ENCODE measurements around the gene SLC25A47. TPM values are rescaled to one million over a fixed set of nuclear protein-coding genes. Genes with fewer than 3 reads are reported as not detected.
A peak's percentile ranks its signal among the peaks of the same experiment; 100 is the strongest.

Gene SLC25A47
- total RNA-seq, 2 donors from 2014 or later: not detected

- Histone ChIP-seq H3K4me1 (ENCODE audit: control insufficient read depth in 1 of 2, low read depth in 2 of 2) (peaks cover 12 to 28% of the 10 kb centered on the region in 2 donors), H3K27ac (peak within 1 kb of the TSS; percentile 88 to 97), H3K36me3 (no peaks in the 10 kb centered on the region), H3K4me3 (peak within 1 kb of the TSS; percentile 85), H3K9me3 (no peaks in the 10 kb centered on the region), H3K27me3 (replicated peaks; ENCODE audit: insufficient read depth) (no peaks in the 10 kb centered on the region)
- DNase-seq (ENCODE audit: low spot score) (peak; percentile 83), ATAC-seq (ENCODE audit: insufficient number of reproducible peaks, low FRiP score, low read depth) (peak; percentile 92)
- TF ChIP-seq, protein P1, sequence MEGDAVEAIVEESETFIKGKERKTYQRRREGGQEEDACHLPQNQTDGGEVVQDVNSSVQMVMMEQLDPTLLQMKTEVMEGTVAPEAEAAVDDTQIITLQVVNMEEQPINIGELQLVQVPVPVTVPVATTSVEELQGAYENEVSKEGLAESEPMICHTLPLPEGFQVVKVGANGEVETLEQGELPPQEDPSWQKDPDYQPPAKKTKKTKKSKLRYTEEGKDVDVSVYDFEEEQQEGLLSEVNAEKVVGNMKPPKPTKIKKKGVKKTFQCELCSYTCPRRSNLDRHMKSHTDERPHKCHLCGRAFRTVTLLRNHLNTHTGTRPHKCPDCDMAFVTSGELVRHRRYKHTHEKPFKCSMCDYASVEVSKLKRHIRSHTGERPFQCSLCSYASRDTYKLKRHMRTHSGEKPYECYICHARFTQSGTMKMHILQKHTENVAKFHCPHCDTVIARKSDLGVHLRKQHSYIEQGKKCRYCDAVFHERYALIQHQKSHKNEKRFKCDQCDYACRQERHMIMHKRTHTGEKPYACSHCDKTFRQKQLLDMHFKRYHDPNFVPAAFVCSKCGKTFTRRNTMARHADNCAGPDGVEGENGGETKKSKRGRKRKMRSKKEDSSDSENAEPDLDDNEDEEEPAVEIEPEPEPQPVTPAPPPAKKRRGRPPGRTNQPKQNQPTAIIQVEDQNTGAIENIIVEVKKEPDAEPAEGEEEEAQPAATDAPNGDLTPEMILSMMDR (IDR thresholded peaks at IDR 0.05): no peak
Measured at GRCh38 chr14:100375963-100376735, 53.0 kb downstream of the SLC25A47 start, which contains the start of gene WDR25. TSS of gene WDR25 (plus strand) at chr14:100376485.

DNA sequence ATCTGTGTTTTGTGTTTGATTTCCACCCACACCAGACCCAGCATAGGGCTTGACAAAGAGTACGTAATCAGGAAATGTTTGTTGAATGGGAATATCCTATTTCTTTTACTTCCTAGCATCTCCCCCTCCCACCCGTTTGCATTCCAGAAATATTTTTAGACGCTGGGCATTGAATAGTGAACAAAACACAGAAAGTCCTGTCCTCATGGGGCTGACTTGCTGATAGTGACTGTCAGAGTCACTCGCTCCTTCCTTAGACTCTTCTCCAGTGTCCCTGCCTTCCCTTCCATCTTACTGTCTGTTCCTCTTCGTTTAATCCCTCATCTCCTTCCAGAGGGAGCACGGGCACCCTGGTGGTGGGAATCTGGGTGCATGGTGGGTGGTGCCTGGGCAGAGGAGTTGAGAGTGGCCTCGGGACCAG, 53.6 kb downstream of the SLC25A47 start:
- peak overlapping the region; percentile 85 for H3K4me3 ChIP-seq
- H3K36me3 ChIP-seq: peaks cover 6% of the 10 kb centered on the region
- H3K4me1 ChIP-seq (ENCODE audit: control insufficient read depth in 1 of 2, low read depth in 2 of 2): peaks cover 12 to 28% of the 10 kb centered on the region in 2 donors
- H3K27ac ChIP-seq: peak overlapping the region; percentile 88 to 97
- no peak for ATAC-seq (ENCODE audit: insufficient number of reproducible peaks, low FRiP score, low read depth)
- H3K27me3 ChIP-seq (replicated peaks; ENCODE audit: insufficient read depth): no peaks in the 10 kb centered on the region
- no peak for DNase-seq (ENCODE audit: low spot score)
- TF ChIP-seq, protein P1 (IDR thresholded peaks at IDR 0.05): no peak
- no peaks in the 10 kb centered on the region for H3K9me3 ChIP-seq

Other genes with a start within 250 kb of the SLC25A47 start
- under 1 TPM in 1 of 2 donors, not detected in 1; 0.28 TPM for gene DEGS2, start 163.7 kb upstream of the SLC25A47 start, total RNA-seq
- 10 to 100 TPM; 42.8 to 52.3 TPM for gene YY1, start 84.2 kb upstream of the SLC25A47 start, total RNA-seq
- 10 to 100 TPM; 54.2 to 80.6 TPM for gene SLC25A29, start 16.9 kb upstream of the SLC25A47 start, total RNA-seq
- 10 to 100 TPM in 1 of 2 donors, 1 to 10 TPM in 1; 6.6 to 12.5 TPM for gene WDR25, start 53.1 kb downstream of the SLC25A47 start, total RNA-seq

All from thoracic aorta (tissue), 2 donors.